ENCODE measurements around the gene AOPEP.
A peak's percentile ranks its signal among the peaks of the same experiment; 100 is the strongest.

Gene AOPEP

DNA sequence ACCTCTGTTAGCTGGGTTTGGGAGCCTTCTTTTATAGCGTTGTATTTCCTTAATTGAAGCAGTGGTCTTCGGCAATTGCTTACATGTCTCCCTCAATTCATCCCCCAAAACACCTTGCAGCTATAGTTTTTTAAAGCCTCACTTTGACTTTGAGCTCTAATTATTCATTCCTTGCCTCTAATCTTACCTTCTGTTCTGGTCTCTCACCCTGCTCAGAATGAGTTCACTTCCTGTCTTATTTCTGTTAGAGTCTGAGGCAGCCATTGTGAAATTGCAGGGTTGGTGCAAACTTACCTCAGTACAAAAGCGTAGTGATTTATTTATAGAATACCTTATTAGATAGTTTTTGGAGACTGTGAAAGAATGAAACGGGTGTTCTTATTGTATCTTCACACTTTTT, 35.0 kb downstream of the AOPEP start:
- DNase-seq = no peak

- no peak for DNase-seq
These were observed 41.0 kb downstream of the AOPEP start for GRCh38 chr9:94767331-94768072.

GRCh38 chr9:94768766-94769165, 42.3 kb downstream of the AOPEP start:
- DNase-seq = no peak

- DNase-seq = no peak
These were observed 43.8 kb downstream of the AOPEP start for GRCh38 chr9:94770334-94770733.

GRCh38 chr9:94771096-94771495, 44.6 kb downstream of the AOPEP start:
- no peak for DNase-seq

- DNase-seq = no peak
These were observed 45.6 kb downstream of the AOPEP start for GRCh38 chr9:94772144-94772543.

DNA sequence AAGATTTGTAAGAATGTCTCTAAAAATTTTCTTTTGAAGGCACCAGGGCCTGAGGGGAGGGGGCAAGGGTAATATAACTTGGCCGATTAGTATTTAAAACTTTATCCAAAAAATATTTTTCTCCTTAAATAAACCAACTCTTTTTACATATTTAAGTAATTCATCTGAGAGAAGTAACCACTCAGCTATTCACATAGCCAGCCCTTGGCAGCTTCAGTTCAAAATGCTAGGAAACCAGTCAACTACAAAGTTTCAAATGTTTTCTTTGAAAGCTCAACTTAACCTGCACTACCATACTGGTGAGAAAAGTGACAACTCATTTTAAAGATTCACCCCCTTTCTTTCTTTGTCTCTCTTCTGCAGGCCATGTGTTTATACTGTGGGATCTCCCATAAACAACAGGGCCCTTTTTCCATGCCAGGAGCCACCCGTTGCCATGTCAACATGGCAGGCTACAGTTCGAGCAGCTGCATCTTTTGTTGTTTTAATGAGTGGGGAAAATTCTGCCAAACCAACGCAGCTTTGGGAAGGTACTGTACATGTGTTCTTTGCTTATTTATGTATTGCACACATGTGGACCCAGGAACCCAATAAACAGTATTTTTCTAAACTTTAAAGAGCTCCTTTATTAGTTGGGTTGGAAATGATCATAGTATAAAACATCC, 46.3 kb downstream of the AOPEP start:
- no peak for DNase-seq

DNA sequence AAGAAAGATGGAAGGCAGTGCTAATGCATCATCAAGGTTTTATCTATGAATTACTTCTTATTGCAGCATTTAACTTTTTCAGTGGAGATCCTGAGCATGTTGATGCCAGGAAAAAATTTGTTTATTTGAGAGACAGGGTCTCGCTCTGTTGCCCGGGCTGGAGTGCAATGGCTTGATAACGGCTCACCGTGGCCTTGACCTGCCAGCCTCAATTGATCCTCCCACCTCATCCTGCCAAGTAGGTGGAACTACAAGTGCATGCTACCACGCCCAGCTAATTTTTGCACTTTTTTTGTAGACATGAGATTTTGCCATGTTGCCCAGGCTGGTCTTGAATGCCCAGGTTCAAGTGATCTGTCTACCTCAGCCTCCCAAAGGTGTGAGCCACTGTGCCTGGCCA, 47.2 kb downstream of the AOPEP start:
- DNase-seq = no peak

DNA sequence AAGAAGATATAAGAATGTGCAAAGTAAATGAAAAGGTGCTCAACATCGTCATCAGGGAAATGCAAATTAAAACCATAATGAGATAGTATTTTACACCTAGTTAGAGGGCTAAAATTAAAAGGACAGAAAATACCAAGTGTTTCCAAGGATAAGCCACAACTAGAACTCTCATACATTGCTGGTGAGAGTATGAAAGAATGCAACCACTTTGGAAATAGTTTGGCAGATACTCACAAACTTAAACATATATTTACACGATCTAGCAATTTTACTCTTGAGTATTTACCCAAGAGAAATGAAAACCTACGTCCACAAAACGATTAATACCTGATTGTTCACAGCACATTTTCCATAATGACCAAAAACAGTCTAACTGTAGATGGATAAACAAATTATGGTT, 51.5 kb downstream of the AOPEP start:
- no peak for DNase-seq

DNA sequence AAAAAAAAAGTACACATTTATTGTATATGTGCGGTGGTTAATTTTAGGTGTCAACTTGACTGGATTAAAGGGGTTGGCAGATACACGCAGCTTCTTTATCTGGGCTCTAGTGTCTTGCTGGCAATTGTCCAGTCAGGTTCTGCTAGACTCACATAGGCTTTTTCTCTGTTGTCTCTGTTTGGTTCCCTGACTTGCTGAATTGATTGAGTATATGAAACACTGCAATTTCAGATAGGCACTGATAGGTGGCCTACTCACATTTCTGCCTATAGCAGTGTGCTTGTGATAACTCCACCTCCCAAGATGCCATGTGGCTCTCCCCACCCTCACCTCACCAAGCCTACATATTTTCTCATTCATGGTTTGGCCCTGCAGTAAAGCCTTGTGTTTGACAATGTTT, 52.5 kb downstream of the AOPEP start:
- no peak for DNase-seq

DNA sequence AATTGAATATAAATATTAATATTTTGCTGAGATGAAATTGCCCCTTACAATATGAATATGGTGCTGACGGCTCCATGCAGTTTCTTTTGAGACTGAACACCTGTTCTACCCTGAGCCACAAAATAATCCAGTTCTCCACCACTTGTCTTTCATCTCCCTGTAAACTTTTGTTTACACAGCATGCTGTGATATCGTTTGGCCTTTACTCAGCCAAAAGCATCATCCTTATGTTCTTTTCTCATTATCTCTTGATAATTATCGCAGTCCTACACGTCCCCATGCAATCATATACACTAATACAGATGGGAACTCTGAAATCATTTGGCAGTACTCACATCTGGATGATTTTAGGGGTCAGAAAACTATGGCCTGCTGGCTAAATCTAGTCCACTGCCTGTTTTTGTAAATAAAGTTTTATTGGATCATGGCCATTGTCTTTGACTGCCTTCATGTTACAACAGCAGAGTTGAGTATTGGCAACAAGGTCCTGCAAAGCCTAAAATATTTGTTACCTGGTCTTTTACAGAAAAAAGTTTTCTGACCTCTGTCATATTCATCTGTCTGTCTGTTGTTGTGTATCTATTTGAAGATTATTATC, 53.3 kb downstream of the AOPEP start:
- DNase-seq = no peak

DNA sequence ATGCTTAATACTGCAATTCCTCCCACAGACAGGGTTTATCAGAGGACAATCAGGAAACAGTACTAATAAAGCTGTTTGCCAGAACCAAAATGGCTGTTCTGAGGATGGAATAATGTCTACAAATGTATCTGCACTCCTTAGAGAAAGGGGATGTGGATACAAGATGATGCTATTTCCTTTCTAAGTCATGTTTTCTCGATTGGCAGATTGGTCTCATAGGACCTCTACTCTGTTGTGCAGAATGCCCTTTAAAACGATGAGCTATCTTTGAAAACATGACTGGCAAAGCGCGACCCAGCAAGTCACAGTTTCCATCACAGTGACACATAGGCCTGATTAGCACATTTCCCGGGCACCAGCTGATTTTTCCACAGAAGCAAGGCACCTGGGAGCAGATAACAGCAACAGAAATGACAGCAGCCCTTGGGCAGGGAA, 54.0 kb downstream of the AOPEP start:
- DNase-seq = no peak

DNA sequence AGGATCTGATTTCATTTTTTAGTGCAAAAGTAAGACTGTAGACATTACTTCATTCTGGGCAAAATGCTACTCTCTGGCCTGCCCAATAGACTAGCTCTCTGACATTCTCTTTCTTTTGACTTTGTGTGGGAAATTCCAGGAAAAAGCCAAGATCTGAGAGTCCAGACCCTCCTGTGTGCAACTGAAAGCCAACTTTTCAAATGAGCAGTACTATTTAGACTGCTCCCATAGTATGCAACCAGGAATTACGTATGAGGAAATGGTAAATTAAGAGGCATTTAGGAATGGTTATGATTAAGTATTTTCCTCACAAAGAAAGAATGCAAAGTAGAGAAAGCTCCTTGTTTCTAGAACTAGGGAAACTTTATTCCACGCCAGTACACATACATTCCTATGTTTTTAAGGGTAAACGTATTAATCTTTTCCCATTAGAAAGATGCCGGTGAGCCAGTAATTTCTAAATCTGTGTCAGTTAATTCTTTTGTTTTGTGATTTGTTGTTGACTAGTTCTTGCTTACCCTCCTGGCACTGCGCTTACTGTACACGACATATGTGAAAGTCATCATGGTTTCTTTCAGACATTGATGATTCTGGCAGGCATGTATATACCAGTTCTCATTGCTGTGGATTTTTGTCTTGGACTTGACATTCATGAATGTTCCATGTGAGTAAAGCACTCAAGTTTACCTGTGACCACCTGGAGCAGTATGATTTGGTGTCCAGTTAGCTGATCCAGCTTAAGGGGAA, 56.0 kb downstream of the AOPEP start:
- no peak for DNase-seq

GRCh38 chr9:94783102-94783682, 56.7 kb downstream of the AOPEP start:
- peak; percentile 49 for DNase-seq

- no peak for DNase-seq
These were observed 57.4 kb downstream of the AOPEP start for GRCh38 chr9:94783928-94784327.

GRCh38 chr9:94785215-94786169, 59.0 kb downstream of the AOPEP start:
- DNase-seq = no peak

- DNase-seq = no peak
These were observed 60.1 kb downstream of the AOPEP start for GRCh38 chr9:94786586-94786985.

- DNase-seq = no peak
These were observed 60.8 kb downstream of the AOPEP start for GRCh38 chr9:94787266-94787665.

- DNase-seq = no peak
These were observed 62.1 kb downstream of the AOPEP start for GRCh38 chr9:94788570-94789105.

- DNase-seq = no peak
These were observed 64.9 kb downstream of the AOPEP start for GRCh38 chr9:94791435-94791834.

DNA sequence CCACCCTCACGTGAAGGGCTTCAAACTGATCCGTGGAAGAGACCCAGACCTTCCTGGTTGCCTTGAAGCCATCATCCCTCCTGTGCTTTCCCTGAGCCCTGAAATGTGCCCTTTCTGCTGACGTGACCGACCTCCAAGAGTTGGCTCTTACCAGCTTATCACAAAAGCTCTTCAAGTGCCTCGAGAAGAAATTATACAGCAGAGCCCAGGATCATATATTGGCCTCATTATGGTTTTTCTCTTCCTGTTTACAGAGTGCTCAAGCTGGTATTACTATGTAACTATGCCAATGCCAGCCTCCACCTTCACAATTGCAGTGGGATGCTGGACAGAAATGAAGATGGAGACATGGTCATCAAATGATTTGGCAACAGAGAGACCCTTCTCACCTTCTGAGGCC, 66.0 kb downstream of the AOPEP start:
- no peak for DNase-seq
